ENCODE data around the gene PARP11. TPM values are rescaled to one million over a fixed set of nuclear protein-coding genes. Genes with fewer than 3 reads are reported as not detected.

Gene PARP11
- total RNA-seq, 2 donors from 2014 or later, result 15.3 to 30.3 TPM

- H3K4me1 Mint-ChIP-seq, result peaks cover 7% of the 10 kb centered on the region
- Histone ChIP-seq H3K36me3 (ENCODE audit: control insufficient read depth, insufficient read depth, low read length) (no peaks in the 10 kb centered on the region), H3K27ac (ENCODE audit: low read depth, low read length) (peak overlapping the region; percentile 39), H3K9ac (ENCODE audit: extremely low read depth, low read length, poor library complexity, severe bottlenecking) (no peak overlapping the region), H3K27me3 (ENCODE audit: control insufficient read depth, insufficient read depth, low read length, poor library complexity, severe bottlenecking) (no peaks in the 10 kb centered on the region), H3K4me3 (ENCODE audit: low read length) (no peak overlapping the region), H3K4me1 (ENCODE audit: control insufficient read depth, insufficient read depth, low read length) (no peaks in the 10 kb centered on the region), H3K9me3 (ENCODE audit: control insufficient read depth, low read length) (no peaks in the 10 kb centered on the region)
- H3K27ac Mint-ChIP-seq, result no peak overlapping the region
- 89 to 93% methylated on average over 2 of the region's 2 CpGs for WGBS, 2 experiments (ENCODE audit: insufficient coverage in 1 of 2, insufficient read length in 1 of 2)
- no peak for DNase-seq
- TF ChIP-seq CTCF (conservative IDR thresholded peaks at IDR 0.05), result no peak
- H3K36me3 Mint-ChIP-seq (ENCODE audit: low read depth), result no peaks in the 10 kb centered on the region
- H3K9me3 Mint-ChIP-seq, result no peaks in the 10 kb centered on the region
- peaks cover under 1% of the 10 kb centered on the region for H3K27me3 Mint-ChIP-seq (ENCODE audit: insufficient read depth)
- H3K4me3 Mint-ChIP-seq, result no peak overlapping the region
Measured at GRCh38 chr12:3896356-3896755, 23.2 kb upstream of the PARP11 start.

GRCh38 chr12:3892631-3893030, 19.4 kb upstream of the PARP11 start:
- Mint-ChIP-seq H3K36me3 (ENCODE audit: low read depth) (no peaks in the 10 kb centered on the region), H3K4me3 (no peak overlapping the region), H3K4me1 (peaks cover 7% of the 10 kb centered on the region), H3K27ac (no peak overlapping the region), H3K9me3 (no peaks in the 10 kb centered on the region), H3K27me3 (ENCODE audit: insufficient read depth) (peaks cover 3% of the 10 kb centered on the region)
- TF ChIP-seq CTCF (conservative IDR thresholded peaks at IDR 0.05), result no peak
- no peak overlapping the region for H3K27ac ChIP-seq (ENCODE audit: low read depth, low read length)
- H3K9ac ChIP-seq (ENCODE audit: extremely low read depth, low read length, poor library complexity, severe bottlenecking), result no peak overlapping the region
- DNase-seq, result no peak
- H3K9me3 ChIP-seq (ENCODE audit: control insufficient read depth, low read length), result no peaks in the 10 kb centered on the region
- no peaks in the 10 kb centered on the region for H3K36me3 ChIP-seq (ENCODE audit: control insufficient read depth, insufficient read depth, low read length)
- H3K4me1 ChIP-seq (ENCODE audit: control insufficient read depth, insufficient read depth, low read length), result no peaks in the 10 kb centered on the region
- no peaks in the 10 kb centered on the region for H3K27me3 ChIP-seq (ENCODE audit: control insufficient read depth, insufficient read depth, low read length, poor library complexity, severe bottlenecking)
- no peak overlapping the region for H3K4me3 ChIP-seq (ENCODE audit: low read length)
- 96% methylated on average over 2 of the region's 2 CpGs; no CpG with 5 or more reads in 1 of the 2 experiments for WGBS, 2 experiments (ENCODE audit: insufficient coverage in 1 of 2, insufficient read length in 1 of 2)

GRCh38 chr12:3891201-3891600, 18.0 kb upstream of the PARP11 start:
- H3K4me1 ChIP-seq (ENCODE audit: control insufficient read depth, insufficient read depth, low read length), result no peaks in the 10 kb centered on the region
- WGBS, 2 experiments (ENCODE audit: insufficient coverage in 1 of 2, insufficient read length in 1 of 2), result 90 to 100% methylated on average over 2 to 10 of the region's 10 CpGs
- no peaks in the 10 kb centered on the region for H3K9me3 ChIP-seq (ENCODE audit: control insufficient read depth, low read length)
- no peaks in the 10 kb centered on the region for H3K27me3 ChIP-seq (ENCODE audit: control insufficient read depth, insufficient read depth, low read length, poor library complexity, severe bottlenecking)
- Mint-ChIP-seq H3K4me3 (no peak overlapping the region), H3K27me3 (ENCODE audit: insufficient read depth) (peaks cover 3% of the 10 kb centered on the region), H3K27ac (no peak overlapping the region), H3K4me1 (peaks cover 2% of the 10 kb centered on the region), H3K9me3 (no peaks in the 10 kb centered on the region), H3K36me3 (ENCODE audit: low read depth) (no peaks in the 10 kb centered on the region)
- H3K4me3 ChIP-seq (ENCODE audit: low read length), result no peak overlapping the region
- H3K9ac ChIP-seq (ENCODE audit: extremely low read depth, low read length, poor library complexity, severe bottlenecking), result no peak overlapping the region
- no peak overlapping the region for H3K27ac ChIP-seq (ENCODE audit: low read depth, low read length)
- no peak for TF ChIP-seq CTCF (conservative IDR thresholded peaks at IDR 0.05)
- DNase-seq, result no peak
- H3K36me3 ChIP-seq (ENCODE audit: control insufficient read depth, insufficient read depth, low read length), result no peaks in the 10 kb centered on the region

All from endodermal cell (in vitro differentiated cells).